Endothelial cell of umbilical vein (primary cell): Measurements from ENCODE around the gene RTN4. TPM values are rescaled to one million over a fixed set of nuclear protein-coding genes. Genes with fewer than 3 reads are reported as not detected.

Experiments used
- BruUV-seq: library from RNA; stranded (reverse); fragments of 400-500 nt; replicated peaks from 2 replicates; lab custom pipeline; 2021; lab: Mats Ljungman, UMichigan
- CTCF ChIA-PET: fragments of 300-600, 350-600 bp; sonication (Branson Sonifier 250); formaldehyde crosslinking; loops from one replicate; lab custom pipeline; 2021; ENCODE audit warnings: antibody characterized with exemption, inconsistent platforms; lab: Charles Lee
- POLR2A ChIA-PET: fragments of 300-600, 350-600 bp; sonication (Branson Sonifier 250); formaldehyde crosslinking; loops from one replicate; lab custom pipeline; 2021; ENCODE audit warnings: antibody characterized with exemption, inconsistent platforms; lab: Charles Lee
- DNase-seq: peaks from one replicate; pipeline ENCODE4 v3.0.0-alpha.2; 2011; ENCODE audit warnings: low read depth, low spot score
- FAIRE-seq: peaks from 2 replicates; lab custom pipeline; 2011; peaks lifted over from hg19 to GRCh38; lab: Jason Lieb, UNC
- H2AFZ ChIP-seq: 2 replicates; pipeline ENCODE4 v1.6.0; 2012; ENCODE audit warnings: low read depth, low read length, control low read depth, inconsistent platforms
- H3K27ac ChIP-seq: 2 replicates; pipeline ENCODE4 v1.5.1; 2011; ENCODE audit warnings: low read depth, mild to moderate bottlenecking, control low read depth, low read length, moderate library complexity; ENCODE audit not compliant: insufficient read depth
- H3K27me3 ChIP-seq, 2 experiments: 2 replicates each; pipeline versions ENCODE4 v1.6.0 to v1.6.1; 2011; ENCODE audit warnings: low read length in 2 of 2, mixed read lengths in 1 of 2; ENCODE audit not compliant: control insufficient read depth in 2 of 2, insufficient read depth in 2 of 2
- H3K36me3 ChIP-seq, 2 experiments: 2 replicates in 1 of 2; 3 replicates in 1 of 2; pipeline ENCODE4 v1.5.1; 2011; ENCODE audit warnings: low read length in 2 of 2, mild to moderate bottlenecking in 1 of 2, moderate library complexity in 1 of 2; ENCODE audit not compliant: control insufficient read depth in 2 of 2, insufficient read depth in 2 of 2; ENCODE audit errors: extremely low read depth in 1 of 2
- H3K4me1 ChIP-seq: 3 replicates; pipeline ENCODE4 v1.5.1; 2011; ENCODE audit warnings: mild to moderate bottlenecking, low read length; ENCODE audit not compliant: control insufficient read depth, insufficient read depth; ENCODE audit errors: extremely low read depth
- H3K4me2 ChIP-seq: 2 replicates; pipeline ENCODE4 v1.6.1; 2011; ENCODE audit warnings: low read length, control low read depth, mixed read lengths; ENCODE audit not compliant: insufficient read depth
- H3K4me3 ChIP-seq, 3 experiments: fragments of 200-600 bp in 1 of 3; sonication (generic), shearing (Covaris generic) in 1 of 3; replicated peaks in 1 of 3; 2 replicates each; pipeline ENCODE4 v1.5.1; 2011 to 2016; ENCODE audit warnings: control low read depth in 3 of 3, low read length in 3 of 3, mild to moderate bottlenecking in 2 of 3, inconsistent platforms in 1 of 3, low read depth in 1 of 3, moderate library complexity in 1 of 3; ENCODE audit not compliant: insufficient read depth in 1 of 3
- H3K79me2 ChIP-seq: 2 replicates; pipeline ENCODE4 v1.6.0; 2012; ENCODE audit warnings: low read length, inconsistent platforms; ENCODE audit not compliant: control insufficient read depth, insufficient read depth
- H3K9ac ChIP-seq: replicated peaks from 2 replicates; pipeline ENCODE3; 2011; ENCODE audit warnings: low read length, control low read depth; ENCODE audit not compliant: insufficient read depth; ENCODE audit errors: extremely low read depth
- H3K9me1 ChIP-seq: replicated peaks from 3 replicates; pipeline ENCODE4 v1.6.0; 2011; ENCODE audit warnings: mild to moderate bottlenecking, low read length; ENCODE audit not compliant: control insufficient read depth, insufficient read depth; ENCODE audit errors: extremely low read depth
- H3K9me3 ChIP-seq: replicated peaks from 2 replicates; pipeline ENCODE4 v1.5.1; 2012; ENCODE audit warnings: low read length, inconsistent platforms; ENCODE audit not compliant: control insufficient read depth, insufficient read depth
- H4K20me1 ChIP-seq: replicated peaks from 2 replicates; pipeline ENCODE3; 2011; ENCODE audit warnings: mild to moderate bottlenecking, low read length; ENCODE audit not compliant: control insufficient read depth, insufficient read depth; ENCODE audit errors: extremely low read depth
- CTCF ChIP-seq, 2 donors: IDR thresholded peaks; 1 replicate in 1 of 2; 2 replicates in 1 of 2; pipeline ENCODE4 v1.5.1; 2011; ENCODE audit warnings: low read length in 2 of 2, mild to moderate bottlenecking in 2 of 2, moderate library complexity in 2 of 2, control low read depth in 1 of 2, inconsistent platforms in 1 of 2, low read depth in 1 of 2; ENCODE audit not compliant: insufficient read depth in 1 of 2; ENCODE audit errors: extremely low read depth in 1 of 2
- EZH2 ChIP-seq: IDR thresholded peaks from 2 replicates; pipeline ENCODE4 v1.6.1; 2012; ENCODE audit warnings: borderline replicate concordance, low read depth, mild to moderate bottlenecking, moderate library complexity, low read length, inconsistent platforms; ENCODE audit not compliant: severe bottlenecking
- FOS ChIP-seq: IDR thresholded peaks from 2 replicates; pipeline ENCODE4 v1.6.1; 2011; ENCODE audit warnings: mild to moderate bottlenecking, low read length, moderate library complexity, borderline replicate concordance; ENCODE audit not compliant: insufficient read depth
- GATA2 ChIP-seq: IDR thresholded peaks from 2 replicates; pipeline ENCODE4 v1.7.0; 2011; ENCODE audit warnings: low read depth, mild to moderate bottlenecking, moderate library complexity, mixed read lengths, low read length; ENCODE audit not compliant: insufficient read length, insufficient read depth
- JUN ChIP-seq: IDR thresholded peaks from 2 replicates; pipeline ENCODE4 v1.6.1; 2011; ENCODE audit warnings: borderline replicate concordance, low read depth; ENCODE audit not compliant: insufficient read length, insufficient read depth
- MAX ChIP-seq: IDR thresholded peaks from 2 replicates; pipeline ENCODE4 v1.6.1; 2011; ENCODE audit not compliant: insufficient read depth, insufficient read length
- MYC ChIP-seq: IDR thresholded peaks from one replicate; pipeline ENCODE4 v1.6.1; 2011; ENCODE audit warnings: mild to moderate bottlenecking, low read depth, low read length
- POLR2A ChIP-seq: IDR thresholded peaks from 2 replicates; pipeline ENCODE4 v1.6.1; 2012; ENCODE audit warnings: low read depth, mild to moderate bottlenecking, control low read depth, low read length
- POLR2AphosphoS5 ChIP-seq: IDR thresholded peaks from 2 replicates; pipeline ENCODE4 v1.6.1; 2012; ENCODE audit warnings: low read depth, mild to moderate bottlenecking, control low read depth, low read length, moderate library complexity; ENCODE audit not compliant: insufficient read depth
- dilution Hi-C: fragments of 300-500 bp; cut with MboI; formaldehyde crosslinking; loops from one replicate; pipeline ENCODE4 v1.15.0; 2019; ENCODE audit warnings: low sequenced_read_pairs; ENCODE audit not compliant: extremely low pct_ligation_motif_present
- intact Hi-C: fragments of 100-400 bp; cut with micrococcal nuclease; formaldehyde crosslinking; loops from one replicate; pipeline ENCODE4 v1.10.0; 2022
- polyA plus RNA-seq, 4 experiments: library from polyadenylated mRNA; depleted of rRNA in 3 of 4; stranded (reverse) in 3 of 4; unstranded in 1 of 4; fragments of >200 nt; gene quantifications; 2 replicates each; pipeline versions ENCODE4 v1.2.1 to v1.2.3, GENCODE V29; 2011 to 2012; ENCODE audit warnings: missing spikeins in 1 of 4
- total RNA-seq: library from RNA; stranded (reverse); gene quantifications from 2 replicates; pipeline ENCODE4 v1.2.3, GENCODE V29; 2021

Gene RTN4
- total and polyA plus RNA-seq, 2 donors (not counting 3 experiments of a cell fraction or from before 2014, with no cell fraction given) = 253 to 486 TPM

- intact Hi-C loops = no loop called here
- H3K4me1 ChIP-seq = peaks cover 11% of the 10 kb centered on the region
- no peak overlapping the region for H3K4me3 ChIP-seq
- H3K9ac ChIP-seq = no peak overlapping the region
- dilution Hi-C loops = no loop called here
- no peak for FAIRE-seq
- no peak overlapping the region for H2AFZ ChIP-seq
- TF ChIP-seq EZH2 = no peak
- TF ChIP-seq POLR2A = no peak
- no peak for TF ChIP-seq GATA2
- no peak for TF ChIP-seq CTCF (IDR thresholded peaks at IDR 0.05; ENCODE audit: extremely low read depth in 1 of 2, insufficient read depth in 1 of 2, low read depth in 1 of 2, low read length in 2 of 2)
- TF ChIP-seq MYC = no peak
- no peak for TF ChIP-seq MAX
- TF ChIP-seq JUN = no peak
- TF ChIP-seq POLR2AphosphoS5 = no peak
- no peak for TF ChIP-seq FOS
- no peaks in the 10 kb centered on the region for H3K9me3 ChIP-seq
- POLR2A ChIA-PET = no interaction called here
- H3K9me1 ChIP-seq = peaks cover 4% of the 10 kb centered on the region
- CTCF ChIA-PET = interaction anchor here (1.0 to 1.8 kb wide), 5 partner anchors 8 to 174 kb away, joined by 3 to 6 read pairs (median 5); no protein-coding TSS in a partner anchor
- no peak for DNase-seq
- H3K4me2 ChIP-seq = no peak overlapping the region
- no peaks in the 10 kb centered on the region for H3K36me3 ChIP-seq
- peaks cover 47% of the 10 kb centered on the region for H4K20me1 ChIP-seq
- no TSS peak for BruUV-seq
- no peak overlapping the region for H3K27ac ChIP-seq
- H3K27me3 ChIP-seq = no peaks in the 10 kb centered on the region
- H3K79me2 ChIP-seq = peaks cover 100% of the 10 kb centered on the region
Observed at GRCh38 chr2:54999182-54999581, 51.1 kb downstream of the RTN4 start.
